K562 (cell line): ENCODE results near the gene LPAR5. TPM values are rescaled to one million over a fixed set of nuclear protein-coding genes. Genes with fewer than 3 reads are reported as not detected.
A peak's percentile ranks its signal among the peaks of the same experiment; 100 is the strongest.

Experiments
- ATAC-seq: fragments of 200-7000 bp; cut with Tn5 transposase; 3 replicates; pipeline ENCODE4 v1.9.1; 2020; ENCODE audit warnings: moderate library complexity
- BruUV-seq: library from RNA; stranded (reverse); fragments of 400-500 nt; replicated peaks from 2 replicates; lab custom pipeline; 2021; lab: Mats Ljungman, UMichigan
- CTCF ChIA-PET: fragments of 300-600 bp; formaldehyde crosslinking; extraction: SDS; loops from one replicate; lab custom pipeline; 2021; ENCODE audit warnings: low intra/inter-chr PET ratio; lab: Yijun Ruan, JAX
- POLR2A ChIA-PET: fragments of 300-600, 350-650 bp; sonication (Branson Sonifier 250); formaldehyde crosslinking; extraction: SDS; loops from one replicate; lab custom pipeline; 2021; ENCODE audit warnings: antibody characterized with exemption, inconsistent platforms; lab: Yijun Ruan, JAX
- DNase-seq, 4 experiments: peaks; one replicate each; pipeline versions ENCODE4 v3.0.0 to v3.0.0-alpha.2; 2011 to 2018; ENCODE audit warnings: low spot score in 3 of 4, mixed read lengths in 3 of 4; ENCODE audit errors: extremely low read depth in 1 of 4
- FAIRE-seq: peaks from 2 replicates; lab custom pipeline; 2011; peaks lifted over from hg19 to GRCh38; lab: Jason Lieb, UNC
- H2AFZ ChIP-seq: 2 replicates; pipeline ENCODE4 v1.6.0; 2011; ENCODE audit warnings: low read depth, low read length, control low read depth, inconsistent platforms
- H3K27ac ChIP-seq: fragments of 200-600 bp; 3 replicates; pipeline ENCODE4 v1.8.0; 2011; ENCODE audit warnings: low read depth, mild to moderate bottlenecking, control low read depth, inconsistent platforms, low read length, moderate library complexity, mixed read lengths; ENCODE audit errors: extremely low read depth
- H3K27me3 ChIP-seq, 2 experiments: fragments of 300-600 bp in 1 of 2; 2 replicates in 1 of 2; 3 replicates in 1 of 2; pipeline versions ENCODE4 v1.6.0 to v1.8.0; 2011; ENCODE audit warnings: inconsistent platforms in 2 of 2, low read length in 2 of 2, mild to moderate bottlenecking in 1 of 2, mixed read lengths in 1 of 2, moderate library complexity in 1 of 2; ENCODE audit not compliant: control insufficient read depth in 2 of 2, insufficient read depth in 2 of 2
- H3K36me3 ChIP-seq: fragments of 300-600 bp; 3 replicates; pipeline ENCODE4 v1.8.0; 2011; ENCODE audit warnings: mild to moderate bottlenecking, low read length, inconsistent platforms; ENCODE audit not compliant: control insufficient read depth, insufficient read depth
- H3K4me1 ChIP-seq, 2 experiments: fragments of 200-600 bp in 1 of 2; replicated peaks in 1 of 2; 2 replicates in 1 of 2; 3 replicates in 1 of 2; pipeline versions ENCODE4 v1.5.1 to v1.8.0; 2011; ENCODE audit warnings: inconsistent platforms in 2 of 2, low read length in 2 of 2, mild to moderate bottlenecking in 1 of 2, mixed read lengths in 1 of 2, moderate library complexity in 1 of 2; ENCODE audit not compliant: control insufficient read depth in 2 of 2, insufficient read depth in 2 of 2
- H3K4me2 ChIP-seq: 2 replicates; pipeline ENCODE4 v1.6.1; 2011; ENCODE audit warnings: low read length, control low read depth, inconsistent platforms, mixed read lengths; ENCODE audit not compliant: insufficient read depth
- H3K4me3 ChIP-seq: fragments of 200-600 bp; sonication (generic), shearing (Covaris generic); 2 replicates; pipeline ENCODE4 v1.5.1; 2016; ENCODE audit warnings: control low read depth, inconsistent platforms
- H3K79me2 ChIP-seq: fragments of 200-600 bp; 3 replicates; pipeline ENCODE4 v1.8.0; 2011; ENCODE audit warnings: low read length, inconsistent platforms; ENCODE audit not compliant: control insufficient read depth, insufficient read depth
- H3K9ac ChIP-seq, 2 experiments: 2 replicates each; pipeline versions ENCODE4 v1.6.0 to v1.6.1; 2011; ENCODE audit warnings: low read depth in 2 of 2, low read length in 2 of 2, control low read depth in 1 of 2, inconsistent platforms in 1 of 2, mild to moderate bottlenecking in 1 of 2, mixed read lengths in 1 of 2; ENCODE audit not compliant: insufficient read depth in 1 of 2
- H3K9me1 ChIP-seq: one replicate; pipeline ENCODE4 v1.6.0; 2011; ENCODE audit warnings: inconsistent platforms, mild to moderate bottlenecking, low read length, moderate library complexity; ENCODE audit not compliant: control insufficient read depth, insufficient read depth
- H3K9me3 ChIP-seq: replicated peaks from 2 replicates; pipeline ENCODE4 v1.5.1; 2011; ENCODE audit warnings: low read depth, low read length, inconsistent platforms; ENCODE audit not compliant: control insufficient read depth, insufficient read depth
- H4K20me1 ChIP-seq: replicated peaks from 2 replicates; pipeline ENCODE4 v1.6.1; 2011; ENCODE audit warnings: low read length, inconsistent platforms, mixed read lengths; ENCODE audit not compliant: control insufficient read depth, insufficient read depth
- BCOR ChIP-seq: fragments of 450-650 bp; IDR thresholded peaks from 2 replicates; pipeline ENCODE4 v1.6.1; 2016
- BRD9 ChIP-seq: fragments of 450-650 bp; IDR thresholded peaks from 2 replicates; pipeline ENCODE4 v1.6.1; 2018; ENCODE audit warnings: low read depth; ENCODE audit not compliant: partially characterized antibody
- CC2D1A ChIP-seq: fragments of 450-650 bp; IDR thresholded peaks from 2 replicates; pipeline ENCODE4 v1.6.1; 2017; ENCODE audit warnings: mild to moderate bottlenecking
- DIDO1 ChIP-seq: fragments of 450-650 bp; IDR thresholded peaks from 2 replicates; pipeline ENCODE4 v1.6.1; 2016; ENCODE audit warnings: low read depth, missing biosample characterization, missing genetic modification characterization
- ETV1 ChIP-seq: fragments of 450-650 bp; conservative IDR thresholded peaks from 2 replicates; pipeline ENCODE4 v1.6.1; 2016; ENCODE audit warnings: missing genetic modification characterization, control low read depth, low read depth, missing compliant biosample characterization
- GTF2E2 ChIP-seq: fragments of 200-800 bp; sonication (Bioruptor generic); IDR thresholded peaks from 2 replicates; pipeline ENCODE4 v1.6.1; 2016; ENCODE audit warnings: missing genetic modification characterization, missing compliant biosample characterization
- GTF2F1 ChIP-seq: IDR thresholded peaks from 2 replicates; pipeline ENCODE4 v1.6.1; 2011; ENCODE audit warnings: low read depth, low read length, improper control_type of control experiment
- HBP1 ChIP-seq: fragments of 450-650 bp; formaldehyde crosslinking; IDR thresholded peaks from 2 replicates; pipeline ENCODE4 v1.4.0; 2022; ENCODE audit warnings: missing genetic modification characterization
- IRF2 ChIP-seq: sonication (generic); formaldehyde crosslinking; IDR thresholded peaks from 2 replicates; pipeline ENCODE4 v1.8.1; 2022; ENCODE audit warnings: mild to moderate bottlenecking, missing genetic modification reagents
- JUN ChIP-seq, 2 experiments: sonication (generic) in 1 of 2; formaldehyde crosslinking in 1 of 2; IDR thresholded peaks; 2 replicates each; pipeline versions ENCODE4 v1.6.1 to v1.8.0; 2012 to 2022; ENCODE audit warnings: borderline replicate concordance in 2 of 2, mild to moderate bottlenecking in 2 of 2, improper control_type of control experiment in 1 of 2, low read depth in 1 of 2, low read length in 1 of 2, missing genetic modification reagents in 1 of 2
- KHSRP ChIP-seq: fragments of 450-650 bp; IDR thresholded peaks from 2 replicates; pipeline ENCODE4 v1.6.1; 2017
- MXI1 ChIP-seq: IDR thresholded peaks from 2 replicates; pipeline ENCODE4 v1.6.1; 2011; ENCODE audit warnings: low read depth, mild to moderate bottlenecking, improper control_type of control experiment, low read length
- NFIC ChIP-seq: fragments of 450-650 bp; IDR thresholded peaks from 2 replicates; pipeline ENCODE4 v1.6.1; 2017; ENCODE audit warnings: mild to moderate bottlenecking, inconsistent platforms
- NONO ChIP-seq, 2 experiments: fragments of 200-400 bp in 1 of 2; fragments of 450-650 bp in 1 of 2; formaldehyde crosslinking in 1 of 2; IDR thresholded peaks; 2 replicates each; pipeline ENCODE4 v1.6.1; 2017; ENCODE audit warnings: low read depth in 2 of 2, mild to moderate bottlenecking in 2 of 2, moderate library complexity in 2 of 2, low read length in 1 of 2
- PHF20 ChIP-seq: fragments of 450-650 bp; IDR thresholded peaks from 2 replicates; pipeline ENCODE4 v1.6.1; 2018; ENCODE audit not compliant: partially characterized antibody
- TCF7L2 ChIP-seq: fragments of 150-350 bp; IDR thresholded peaks from 2 replicates; pipeline ENCODE4 v1.6.1; 2016; ENCODE audit warnings: low read depth, mild to moderate bottlenecking, low read length, moderate library complexity
- ZNF23 ChIP-seq: fragments of 250-450 bp; sonication (Bioruptor Pico); IDR thresholded peaks from 2 replicates; pipeline ENCODE4 v1.4.0; 2020; ENCODE audit warnings: mild to moderate bottlenecking
- ZNF24 ChIP-seq: fragments of 450-650 bp; IDR thresholded peaks from 2 replicates; pipeline ENCODE4 v1.6.1; 2016
- ZNF316 ChIP-seq: fragments of 450-650 bp; IDR thresholded peaks from 2 replicates; pipeline ENCODE4 v1.6.1; 2016
- ZNF431 ChIP-seq: sonication (generic); formaldehyde crosslinking; IDR thresholded peaks from 2 replicates; pipeline ENCODE4 v1.8.0; 2022; ENCODE audit warnings: mild to moderate bottlenecking, missing genetic modification reagents
- ZNF583 ChIP-seq: fragments of 250-450 bp; sonication (Bioruptor Pico); IDR thresholded peaks from 2 replicates; pipeline ENCODE4 v1.4.0; 2020
- ZNF589 ChIP-seq: fragments of 200-800 bp; sonication (Bioruptor generic); IDR thresholded peaks from 2 replicates; pipeline ENCODE4 v1.6.1; 2016; ENCODE audit warnings: low read depth, missing genetic modification characterization, missing compliant biosample characterization
- WGBS: fragments of 100-300 bp; shearing (Covaris generic); methylation state at CpG from one replicate; pipeline ENCODE4 v1.1.6; 2016; ENCODE audit warnings: low coverage, mixed read lengths; ENCODE audit not compliant: insufficient coverage; ENCODE audit errors: missing lambda C conversion rate; 5-methylcytosine and 5-hydroxymethylcytosine counted together
- in situ Hi-C: fragments of 300-500 bp; cut with MboI; formaldehyde crosslinking; loops from 4 replicates; pipeline ENCODE4 v1.15.0; 2018; ENCODE audit warnings: inconsistent platforms, mixed read lengths
- intact Hi-C: fragments of 100-400 bp; cut with micrococcal nuclease; formaldehyde crosslinking; loops from 2 replicates; pipeline ENCODE4 v1.14.2; 2022
- polyA plus RNA-seq, 8 experiments: library from polyadenylated mRNA; depleted of rRNA in 4 of 8; stranded (reverse) in 5 of 8; unstranded in 3 of 8; fragments of >200 nt; fragmentation: Nextera tagmentation in 2 of 8; fragmentation: Illumina TruSeq in 1 of 8; extraction: Ambion mirVana in 2 of 8; extraction: Trizol in 1 of 8; gene quantifications; 2 replicates each; pipeline versions ENCODE4 v1.2.1 to v1.2.3, GENCODE V29; 2011 to 2014; ENCODE audit warnings: inconsistent platforms in 1 of 8, missing spikeins in 1 of 8
- total RNA-seq, 7 experiments: library from RNA; depleted of rRNA in 6 of 7; stranded (reverse); fragments of >200 nt in 6 of 7; fragmentation: Illumina TruSeq in 2 of 7; extraction: Trizol in 2 of 7; gene quantifications; 2 replicates each; pipeline versions ENCODE4 v1.2.1 to v1.2.3, GENCODE V29; 2011 to 2021; ENCODE audit warnings: low replicate concordance in 1 of 7

Gene LPAR5
- total and polyA plus RNA-seq, 9 of the 15 experiments (the other 6 are each of a cell fraction or from before 2014, with no cell fraction given) = 1.3 to 11.7 (median 3.6) TPM

- H3K4me2 ChIP-seq = peak within 1 kb of the TSS; percentile 92
- H3K9me3 ChIP-seq = no peaks in the 10 kb centered on the region
- H4K20me1 ChIP-seq = no peaks in the 10 kb centered on the region
- DNase-seq = peak; percentile 90 to 98 (median 92)
- WGBS = under 1% methylated on average over 34 of the region's 37 CpGs
- peak; percentile 98 for FAIRE-seq
- intact Hi-C loops = loop anchor here (2.0 kb wide), 3 partner anchors 24 to 56 kb away; partner anchors contain the start of genes CHD4 and ZNF384
- H3K4me1 ChIP-seq = peaks cover 0 to 12% of the 10 kb centered on the region in 2 experiments; a peak in 2 of 5 replicates
- H3K4me3 ChIP-seq = peak within 1 kb of the TSS; percentile 62
- in situ Hi-C loops = no loop called here
- CTCF ChIA-PET = no interaction called here
- peak within 1 kb of the TSS; percentile 79 to 85 for H3K9ac ChIP-seq
- peak; percentile 98 for ATAC-seq
- peaks cover 19% of the 10 kb centered on the region; the same call in 2 of the 3 replicates for H3K36me3 ChIP-seq
- H3K27ac ChIP-seq = peak within 1 kb of the TSS; percentile 96
- no peaks in the 10 kb centered on the region for H3K27me3 ChIP-seq
- POLR2A ChIA-PET = no interaction called here
- TSS peak; percentile 91 for BruUV-seq
- H3K9me1 ChIP-seq = no peaks in the 10 kb centered on the region
- peak within 1 kb of the TSS; percentile 97 for H2AFZ ChIP-seq
- peaks cover 11% of the 10 kb centered on the region for H3K79me2 ChIP-seq
- TF ChIP-seq JUN (IDR thresholded peaks at IDR 0.05; ENCODE audit: borderline replicate concordance, low read depth, low read length) (peak; percentile 90), JUN (CRISPR knock-in tag; IDR thresholded peaks at IDR 0.05; ENCODE audit: borderline replicate concordance) (no peak), HBP1 (no peak), MXI1 (peak; percentile 38; the same call in 1 of the 2 replicates), GTF2F1 (no peak), PHF20 (peak; percentile 96), DIDO1 (tag) (peak; percentile 52; the same call in 1 of the 2 replicates), BCOR (0 out of 2 replicates have a peak, but pooled peaks have one; percentile 11), KHSRP (peak; percentile 95), NFIC (0 out of 2 replicates have a peak, but pooled peaks have one; percentile 6), ZNF23 (no peak), ZNF583 (CRISPR knock-in tag) (peak; percentile 38; the same call in 1 of the 2 replicates), ETV1 (tag) (peak; percentile 97), TCF7L2 (peak; percentile 3; the same call in 1 of the 2 replicates), ZNF316 (no peak), ZNF589 (CRISPR knock-in tag) (no peak), ZNF24 (0 out of 2 replicates have a peak, but pooled peaks have one; percentile 8), CC2D1A (0 out of 2 replicates have a peak, but pooled peaks have one; percentile 0), IRF2 (CRISPR knock-in tag) (no peak), ZNF431 (CRISPR knock-in tag) (no peak), GTF2E2 (tag) (0 out of 2 replicates have a peak, but pooled peaks have one; percentile 41), NONO (IDR thresholded peaks at IDR 0.05; ENCODE audit: low read depth in 2 of 2, low read length in 1 of 2) (no peak), BRD9 (peak; percentile 41)
Measured at GRCh38 chr12:6662906-6663742, 27.4 kb upstream of the LPAR5 start, which contains the start of gene ING4. Gene ING4, minus strand, starts transcription at chr12:6663119. Its CDS starts 18 bp downstream, at chr12:6663101.
